HG02870 (cell line): ENCODE results near the gene CIAPIN1.

Source experiments
- ATAC-seq: cut with Tn5 transposase; IDR thresholded peaks from one replicate; pipeline ENCODE4 v1.9.1; 2021; ENCODE audit warnings: mild to moderate bottlenecking, moderate library complexity; ENCODE audit not compliant: unreplicated experiment

The CIAPIN1 gene

DNA sequence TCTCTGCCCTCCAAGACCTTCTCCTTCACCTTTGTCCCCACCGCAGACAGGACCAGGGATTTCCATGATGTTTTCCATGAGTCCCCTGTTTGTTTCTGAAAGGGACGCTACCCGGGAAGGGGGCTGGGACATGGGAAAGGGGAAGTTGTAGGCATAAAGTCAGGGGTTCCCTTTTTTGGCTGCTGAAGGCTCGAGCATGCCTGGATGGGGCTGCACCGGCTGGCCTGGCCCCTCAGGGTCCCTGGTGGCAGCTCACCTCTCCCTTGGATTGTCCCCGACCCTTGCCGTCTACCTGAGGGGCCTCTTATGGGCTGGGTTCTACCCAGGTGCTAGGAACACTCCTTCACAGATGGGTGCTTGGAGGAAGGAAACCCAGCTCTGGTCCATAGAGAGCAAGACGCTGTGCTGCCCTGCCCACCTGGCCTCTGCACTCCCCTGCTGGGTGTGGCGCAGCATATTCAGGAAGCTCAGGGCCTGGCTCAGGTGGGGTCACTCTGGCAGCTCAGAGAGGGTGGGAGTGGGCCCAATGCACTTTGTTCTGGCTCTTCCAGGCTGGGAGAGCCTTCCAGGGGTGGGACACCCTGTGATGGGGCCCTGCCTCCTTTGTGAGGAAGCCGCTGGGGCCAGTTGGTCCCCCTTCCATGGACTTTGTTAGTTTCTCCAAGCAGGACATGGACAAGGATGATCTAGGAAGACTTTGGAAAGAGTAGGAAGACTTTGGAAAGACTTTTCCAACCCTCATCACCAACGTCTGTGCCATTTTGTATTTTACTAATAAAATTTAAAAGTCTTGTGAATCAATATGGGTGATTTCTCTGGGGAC is 62.7 kb downstream of the CIAPIN1 start:
- no peak for ATAC-seq

DNA sequence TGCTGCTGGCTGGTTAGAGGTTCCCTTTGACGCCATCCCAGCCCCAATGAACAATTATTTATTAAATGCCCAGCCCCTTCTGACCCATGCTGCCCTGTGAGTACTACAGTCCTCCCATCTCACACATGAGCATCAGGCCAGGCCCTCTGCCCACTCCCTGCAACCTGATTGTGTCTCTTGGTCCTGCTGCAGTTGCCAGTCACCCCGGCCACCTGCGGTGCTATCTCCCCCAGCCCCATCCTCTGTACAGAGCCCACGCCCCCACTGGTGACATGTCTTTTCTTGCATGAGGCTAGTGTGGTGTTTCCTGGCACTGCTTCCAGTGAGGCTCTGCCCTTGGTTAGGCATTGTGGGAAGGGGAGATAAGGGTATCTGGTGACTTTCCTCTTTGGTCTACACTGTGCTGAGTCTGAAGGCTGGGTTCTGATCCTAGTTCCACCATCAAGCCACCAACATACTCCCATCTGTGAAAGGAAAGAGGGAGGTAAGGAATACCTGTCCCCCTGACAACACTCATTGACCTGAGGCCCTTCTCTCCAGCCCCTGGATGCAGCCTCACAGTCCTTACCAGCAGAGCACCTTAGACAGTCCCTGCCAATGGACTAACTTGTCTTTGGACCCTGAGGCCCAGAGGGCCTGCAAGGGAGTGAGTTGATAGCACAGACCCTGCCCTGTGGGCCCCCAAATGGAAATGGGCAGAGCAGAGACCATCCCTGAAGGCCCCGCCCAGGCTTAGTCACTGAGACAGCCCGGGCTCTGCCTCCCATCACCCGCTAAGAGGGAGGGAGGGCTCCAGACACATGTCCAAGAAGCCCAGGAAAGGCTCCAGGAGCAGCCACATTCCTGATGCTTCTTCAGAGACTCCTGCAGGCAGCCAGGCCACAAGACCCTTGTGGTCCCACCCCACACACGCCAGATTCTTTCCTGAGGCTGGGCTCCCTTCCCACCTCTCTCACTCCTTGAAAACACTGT is 63.6 kb downstream of the CIAPIN1 start:
- ATAC-seq = no peak

DNA sequence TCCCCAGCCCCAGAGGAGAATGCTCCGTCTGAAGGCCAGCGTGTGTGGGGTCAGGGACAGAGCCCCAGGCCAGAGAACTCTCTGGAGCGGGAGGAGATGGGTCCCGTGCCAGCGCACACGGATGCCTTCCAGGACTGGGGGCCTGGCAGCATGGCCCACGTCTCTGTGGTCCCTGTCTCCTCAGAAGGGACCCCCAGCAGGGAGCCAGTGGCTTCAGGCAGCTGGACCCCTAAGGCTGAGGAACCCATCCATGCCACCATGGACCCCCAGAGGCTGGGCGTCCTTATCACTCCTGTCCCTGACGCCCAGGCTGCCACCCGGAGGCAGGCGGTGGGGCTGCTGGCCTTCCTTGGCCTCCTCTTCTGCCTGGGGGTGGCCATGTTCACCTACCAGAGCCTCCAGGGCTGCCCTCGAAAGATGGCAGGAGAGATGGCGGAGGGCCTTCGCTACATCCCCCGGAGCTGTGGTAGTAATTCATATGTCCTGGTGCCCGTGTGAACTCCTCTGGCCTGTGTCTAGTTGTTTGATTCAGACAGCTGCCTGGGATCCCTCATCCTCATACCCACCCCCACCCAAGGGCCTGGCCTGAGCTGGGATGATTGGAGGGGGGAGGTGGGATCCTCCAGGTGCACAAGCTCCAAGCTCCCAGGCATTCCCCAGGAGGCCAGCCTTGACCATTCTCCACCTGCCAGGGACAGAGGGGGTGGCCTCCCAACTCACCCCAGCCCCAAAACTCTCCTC is 64.5 kb downstream of the CIAPIN1 start:
- no peak for ATAC-seq

DNA sequence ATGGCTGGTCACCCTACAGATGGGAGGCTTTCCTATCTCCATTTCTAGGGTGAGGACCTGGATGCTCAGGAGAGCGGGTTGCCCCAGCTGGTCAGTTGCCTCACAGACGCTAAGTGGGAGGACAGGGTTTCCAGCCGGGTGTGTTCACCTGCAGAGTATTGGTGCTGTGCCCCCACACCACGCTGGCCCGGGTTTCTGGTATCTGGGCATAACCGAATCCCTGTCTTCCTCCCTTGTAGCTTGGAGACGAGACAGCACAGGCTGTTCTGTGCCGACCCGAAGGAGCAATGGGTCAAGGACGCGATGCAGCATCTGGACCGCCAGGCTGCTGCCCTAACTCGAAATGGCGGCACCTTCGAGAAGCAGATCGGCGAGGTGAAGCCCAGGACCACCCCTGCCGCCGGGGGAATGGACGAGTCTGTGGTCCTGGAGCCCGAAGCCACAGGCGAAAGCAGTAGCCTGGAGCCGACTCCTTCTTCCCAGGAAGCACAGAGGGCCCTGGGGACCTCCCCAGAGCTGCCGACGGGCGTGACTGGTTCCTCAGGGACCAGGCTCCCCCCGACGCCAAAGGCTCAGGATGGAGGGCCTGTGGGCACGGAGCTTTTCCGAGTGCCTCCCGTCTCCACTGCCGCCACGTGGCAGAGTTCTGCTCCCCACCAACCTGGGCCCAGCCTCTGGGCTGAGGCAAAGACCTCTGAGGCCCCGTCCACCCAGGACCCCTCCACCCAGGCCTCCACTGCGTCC is 65.2 kb downstream of the CIAPIN1 start:
- ATAC-seq = no peak

DNA sequence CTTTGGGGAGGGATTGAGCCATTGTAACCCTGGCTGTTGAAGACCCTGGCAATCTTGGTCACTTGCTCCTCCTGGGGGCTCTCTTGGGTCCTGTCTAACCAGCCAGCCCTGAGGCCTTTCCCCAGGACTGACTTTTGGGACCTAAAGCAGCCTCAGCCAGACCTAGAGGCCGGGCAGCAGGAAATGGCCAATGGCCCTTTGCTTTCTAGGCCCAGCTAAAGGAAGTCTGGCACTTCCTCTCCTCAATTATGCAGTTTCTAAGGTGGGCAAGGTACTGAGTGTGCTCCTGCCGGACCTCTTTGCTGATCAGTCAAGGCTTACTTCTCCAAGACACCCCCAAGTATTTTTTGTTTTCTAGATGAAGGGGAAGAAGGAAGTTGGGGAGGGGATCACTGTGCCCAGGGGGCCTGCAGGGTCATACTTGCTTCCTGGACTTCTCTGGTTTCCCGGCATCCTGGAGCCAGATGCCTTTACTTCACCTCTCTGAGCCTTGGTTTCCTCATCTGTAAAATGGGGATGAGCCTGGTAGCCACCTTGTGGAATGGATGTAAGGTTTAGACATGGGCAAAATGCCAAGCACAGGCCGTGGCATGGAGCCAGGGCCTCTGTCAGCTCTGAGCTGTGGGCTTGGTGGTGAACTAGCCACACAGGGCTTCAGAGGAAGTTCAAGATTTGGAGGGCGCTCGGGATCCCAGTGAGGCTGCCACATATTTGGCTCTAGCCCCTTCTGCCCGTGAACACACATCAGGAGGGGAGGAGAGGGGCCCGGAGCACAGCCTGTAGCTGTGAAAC is 66.3 kb downstream of the CIAPIN1 start:
- ATAC-seq = no peak

DNA sequence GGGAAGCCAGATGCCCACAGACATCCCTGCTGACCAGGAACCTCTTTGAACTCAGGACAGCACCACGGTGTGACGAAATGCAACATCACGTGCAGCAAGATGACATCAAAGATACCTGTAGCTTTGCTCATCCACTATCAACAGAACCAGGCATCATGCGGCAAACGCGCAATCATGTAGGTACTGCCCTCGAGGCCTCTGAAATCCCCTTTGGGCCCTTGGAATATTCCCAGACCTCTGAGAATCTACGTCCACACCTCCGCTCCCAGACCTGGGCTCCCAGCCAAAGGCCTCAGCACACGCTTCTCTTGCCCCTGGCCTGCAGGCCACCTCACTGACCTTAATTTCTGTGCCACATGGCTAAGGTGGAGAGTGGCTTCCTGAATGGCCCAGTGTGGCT is 67.6 kb downstream of the CIAPIN1 start:
- no peak for ATAC-seq
